Central memory CD4-positive, alpha-beta T cell (primary cell): ENCODE measurements around the gene DTD1.

Experiments
- DNase-seq: peaks from one replicate; pipeline ENCODE4 v3.0.0; 2022

DTD1 gene

GRCh38 chr20:18615020-18615650 lies 27.3 kb downstream of the DTD1 start:
- DNase-seq = no peak

GRCh38 chr20:18621004-18621403 lies 33.1 kb downstream of the DTD1 start:
- DNase-seq = no peak

- DNase-seq = no peak
Observed at GRCh38 chr20:18623156-18623910, 35.5 kb downstream of the DTD1 start.

- DNase-seq = no peak
Observed at GRCh38 chr20:18624948-18625347, 37.1 kb downstream of the DTD1 start.

GRCh38 chr20:18625907-18626655 lies 38.2 kb downstream of the DTD1 start:
- DNase-seq = no peak

GRCh38 chr20:18628330-18628920 lies 40.6 kb downstream of the DTD1 start:
- DNase-seq = no peak

GRCh38 chr20:18632196-18632789 lies 44.4 kb downstream of the DTD1 start:
- DNase-seq = peak; percentile 12

GRCh38 chr20:18633411-18633810 lies 45.6 kb downstream of the DTD1 start:
- DNase-seq = no peak

- DNase-seq = no peak
Observed at GRCh38 chr20:18634501-18634900, 46.6 kb downstream of the DTD1 start.

GRCh38 chr20:18635380-18635779 lies 47.5 kb downstream of the DTD1 start:
- DNase-seq = no peak

GRCh38 chr20:18637224-18637623 lies 49.4 kb downstream of the DTD1 start:
- no peak for DNase-seq

- no peak for DNase-seq
Observed at GRCh38 chr20:18638768-18639167, 50.9 kb downstream of the DTD1 start.

GRCh38 chr20:18639501-18639979 lies 51.7 kb downstream of the DTD1 start:
- no peak for DNase-seq

GRCh38 chr20:18645196-18645745 lies 57.4 kb downstream of the DTD1 start:
- no peak for DNase-seq

- no peak for DNase-seq
Observed at GRCh38 chr20:18645851-18646250, 58.0 kb downstream of the DTD1 start.

- DNase-seq = no peak
Observed at GRCh38 chr20:18647777-18648176, 59.9 kb downstream of the DTD1 start.

- no peak for DNase-seq
Observed at GRCh38 chr20:18650224-18650623, 62.4 kb downstream of the DTD1 start.

GRCh38 chr20:18653736-18654447 lies 66.0 kb downstream of the DTD1 start:
- no peak for DNase-seq

- no peak for DNase-seq
Observed at GRCh38 chr20:18654448-18654773, 66.6 kb downstream of the DTD1 start.

- no peak for DNase-seq
Observed at GRCh38 chr20:18657575-18657974, 69.7 kb downstream of the DTD1 start.

- no peak for DNase-seq
Observed at GRCh38 chr20:18662279-18663040, 74.6 kb downstream of the DTD1 start.
